Measurements from ENCODE around the gene LRRC8D. TPM values are rescaled to one million over a fixed set of nuclear protein-coding genes. Genes with fewer than 3 reads are reported as not detected.
"Not testable (repeated sequence)": the region's sequence is repeated elsewhere in the genome, so short reads cannot be mapped to it uniquely, and the experiment has no call there.

The LRRC8D gene
- total and polyA plus RNA-seq, 2 experiments from 2014 or later = 10.1 to 13.8 TPM

GRCh38 chr1:89918794-89919155 lies 97.9 kb downstream of the LRRC8D start:
- no peak for DNase-seq (ENCODE audit: low read depth in 1 of 2, low spot score in 1 of 2)
- Histone ChIP-seq H3K27me3 (no peaks in the 10 kb centered on the region), H3K36me3 (no peaks in the 10 kb centered on the region), H3K27ac (no peak overlapping the region), H3K4me3 (no peak overlapping the region), H3K4me1 (ENCODE audit: low read depth) (peaks cover 16% of the 10 kb centered on the region), H3K9me3 (ENCODE audit: low read depth) (no peaks in the 10 kb centered on the region)
- TF ChIP-seq CTCF (IDR thresholded peaks at IDR 0.05; ENCODE audit: low read depth, low read length) = no peak

GRCh38 chr1:89919174-89919573 lies 98.3 kb downstream of the LRRC8D start:
- Histone ChIP-seq H3K4me1 (ENCODE audit: low read depth) (peaks cover 16% of the 10 kb centered on the region), H3K9me3 (ENCODE audit: low read depth) (no peaks in the 10 kb centered on the region), H3K27me3 (no peaks in the 10 kb centered on the region), H3K27ac (no peak overlapping the region), H3K36me3 (no peaks in the 10 kb centered on the region), H3K4me3 (no peak overlapping the region)
- no peak for TF ChIP-seq CTCF (IDR thresholded peaks at IDR 0.05; ENCODE audit: low read depth, low read length)
- no peak for DNase-seq (ENCODE audit: low read depth in 1 of 2, low spot score in 1 of 2)

- Histone ChIP-seq H3K4me3 (no peak overlapping the region), H3K27me3 (no peaks in the 10 kb centered on the region), H3K9me3 (ENCODE audit: low read depth) (no peaks in the 10 kb centered on the region), H3K27ac (no peak overlapping the region), H3K36me3 (no peaks in the 10 kb centered on the region), H3K4me1 (ENCODE audit: low read depth) (peaks cover 11% of the 10 kb centered on the region)
- TF ChIP-seq CTCF (IDR thresholded peaks at IDR 0.05; ENCODE audit: low read depth, low read length) = no peak
- no peak for DNase-seq (ENCODE audit: low read depth in 1 of 2, low spot score in 1 of 2)
Observed at GRCh38 chr1:89922911-89923310, 102.1 kb downstream of the LRRC8D start.

GRCh38 chr1:89923517-89923916 lies 102.7 kb downstream of the LRRC8D start:
- H3K4me3 ChIP-seq = no peak overlapping the region
- TF ChIP-seq CTCF (IDR thresholded peaks at IDR 0.05; ENCODE audit: low read depth, low read length) = no peak

GRCh38 chr1:89924075-89924474 lies 103.2 kb downstream of the LRRC8D start:
- DNase-seq (ENCODE audit: low read depth in 1 of 2, low spot score in 1 of 2) = not testable (repeated sequence)
- peaks cover 21% of the 10 kb centered on the region for H3K4me1 ChIP-seq (ENCODE audit: low read depth)

More at GRCh38 chr1:89923517-89923916, 102.7 kb downstream of the LRRC8D start:
- no peak overlapping the region for H3K27ac ChIP-seq
- H3K27me3 ChIP-seq = no peaks in the 10 kb centered on the region
- H3K9me3 ChIP-seq (ENCODE audit: low read depth) = no peaks in the 10 kb centered on the region
- no peaks in the 10 kb centered on the region for H3K36me3 ChIP-seq
- no peak for DNase-seq (ENCODE audit: low read depth in 1 of 2, low spot score in 1 of 2)
- peaks cover 17% of the 10 kb centered on the region for H3K4me1 ChIP-seq (ENCODE audit: low read depth)

GRCh38 chr1:89927049-89927448 lies 106.2 kb downstream of the LRRC8D start:
- Histone ChIP-seq H3K27me3 (no peaks in the 10 kb centered on the region), H3K27ac (no peak overlapping the region), H3K36me3 (no peaks in the 10 kb centered on the region), H3K4me3 (no peak overlapping the region), H3K4me1 (ENCODE audit: low read depth) (peaks cover 21% of the 10 kb centered on the region), H3K9me3 (ENCODE audit: low read depth) (no peaks in the 10 kb centered on the region)
- no peak for DNase-seq (ENCODE audit: low read depth in 1 of 2, low spot score in 1 of 2)
- TF ChIP-seq CTCF (IDR thresholded peaks at IDR 0.05; ENCODE audit: low read depth, low read length) = no peak

More at GRCh38 chr1:89924075-89924474, 103.2 kb downstream of the LRRC8D start:
- H3K36me3 ChIP-seq; H3K9me3 ChIP-seq (ENCODE audit: low read depth); H3K27me3 ChIP-seq; H3K27ac ChIP-seq; H3K4me3 ChIP-seq: not testable (repeated sequence)

Measured in cardiac muscle cell (in vitro differentiated cells and primary cell).